DMS153 treated with DMSO at 0.1 percent for 48 hours (cell line): ENCODE data around the gene C1GALT1.
"Not testable (repeated sequence)": the region's sequence is repeated elsewhere in the genome, so short reads cannot be mapped to it uniquely, and the experiment has no call there.

Source experiments
- DNase-seq: peaks from one replicate; lab custom pipeline; 2025; ENCODE audit not compliant: unreplicated experiment; lab: John Stamatoyannopoulos, UW

Gene C1GALT1

DNA sequence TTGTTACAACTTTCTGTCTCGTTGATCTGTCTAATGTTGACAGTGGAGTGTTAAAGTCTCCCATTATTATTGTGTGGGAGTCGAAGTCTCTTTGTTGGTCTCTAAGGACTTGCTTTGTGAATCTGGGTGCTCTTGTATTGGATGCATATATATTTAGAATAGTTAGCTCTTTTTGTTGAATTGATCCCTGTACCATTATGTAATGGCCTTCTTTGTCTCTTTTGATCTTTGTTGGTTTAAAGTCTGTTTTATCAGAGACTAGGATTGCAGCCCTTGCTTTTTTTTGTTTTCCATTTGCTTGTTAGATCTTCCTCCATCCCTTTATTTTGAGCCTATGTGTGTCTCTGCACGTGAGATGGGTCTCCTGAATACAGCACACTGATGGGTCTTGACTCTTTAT lies 17.2 kb downstream of the C1GALT1 start:
- not testable (repeated sequence) for DNase-seq

DNA sequence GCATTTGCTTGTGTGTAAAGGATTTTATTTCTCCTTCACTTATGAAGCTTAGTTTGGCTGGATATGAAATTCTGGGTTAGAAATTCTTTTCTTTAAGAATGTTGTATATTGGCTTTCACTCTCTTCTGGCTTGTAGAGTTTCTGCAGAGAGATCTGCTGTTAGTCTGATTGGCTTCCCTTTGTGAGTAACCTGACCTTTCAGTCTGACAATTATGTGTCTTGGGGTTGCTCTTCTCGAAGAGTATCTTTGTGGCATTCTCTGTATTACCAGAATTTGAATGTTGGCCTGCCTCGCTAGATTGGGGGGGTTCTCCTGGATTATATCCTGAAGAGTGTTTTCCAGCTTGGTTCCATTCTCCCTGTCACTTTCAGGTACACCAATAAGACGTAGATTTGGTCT lies 17.9 kb downstream of the C1GALT1 start:
- not testable (repeated sequence) for DNase-seq

DNA sequence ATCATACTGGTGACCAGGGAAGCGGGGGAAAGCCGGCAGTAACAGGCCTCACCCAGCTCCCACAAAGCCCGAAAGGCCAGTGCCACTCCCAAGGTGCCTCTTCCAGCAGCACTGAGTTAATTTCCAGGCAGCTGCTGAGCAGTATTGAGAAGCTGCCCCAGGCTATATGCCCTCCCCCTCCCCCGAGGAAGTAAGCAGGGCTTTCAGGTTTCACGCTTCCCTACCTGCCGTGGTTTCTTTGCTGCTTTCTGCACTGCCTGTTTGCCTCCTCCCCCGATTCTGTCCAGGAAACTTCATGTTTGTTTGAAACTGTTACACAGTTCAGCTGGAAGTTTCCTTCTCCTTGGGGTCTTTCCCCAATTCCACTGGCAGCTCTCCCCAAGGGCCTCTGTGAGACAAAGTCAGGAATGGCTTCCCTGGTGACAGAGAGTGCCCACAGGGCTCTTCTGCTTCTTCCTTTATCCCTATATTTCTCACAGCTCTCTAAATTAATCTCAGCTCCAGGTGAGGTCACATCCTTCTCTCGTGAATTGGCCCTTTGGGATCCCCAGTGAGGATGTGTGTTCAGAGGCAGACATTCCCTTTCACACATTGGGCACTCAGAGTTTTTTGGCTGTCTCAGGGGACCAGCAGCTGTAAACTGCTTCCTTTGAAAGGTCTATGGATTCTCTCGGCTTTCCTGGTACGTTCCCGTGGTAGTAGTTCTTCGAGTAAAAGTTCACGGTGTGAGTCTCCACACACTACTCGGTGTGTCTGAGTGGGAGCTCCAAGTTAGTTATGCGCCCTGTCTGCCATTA lies 19.4 kb downstream of the C1GALT1 start:
- no peak for DNase-seq

DNA sequence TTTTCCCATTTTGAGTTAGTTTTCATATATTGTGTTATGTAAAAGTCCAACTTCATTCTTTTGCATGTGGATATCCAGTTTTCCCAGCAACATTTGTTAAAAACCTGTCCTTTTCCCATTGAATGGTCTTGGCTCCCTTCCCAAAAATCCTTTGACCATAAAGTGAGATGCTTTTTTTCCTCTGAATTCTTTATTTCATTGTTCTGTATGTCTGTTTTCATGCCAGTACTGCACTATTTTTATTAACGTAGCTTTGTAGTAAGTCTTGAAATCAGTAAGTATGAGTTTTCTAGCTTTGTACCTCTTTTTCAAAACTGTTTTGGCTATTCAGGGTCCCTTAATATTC lies 20.0 kb downstream of the C1GALT1 start:
- DNase-seq: no peak

DNA sequence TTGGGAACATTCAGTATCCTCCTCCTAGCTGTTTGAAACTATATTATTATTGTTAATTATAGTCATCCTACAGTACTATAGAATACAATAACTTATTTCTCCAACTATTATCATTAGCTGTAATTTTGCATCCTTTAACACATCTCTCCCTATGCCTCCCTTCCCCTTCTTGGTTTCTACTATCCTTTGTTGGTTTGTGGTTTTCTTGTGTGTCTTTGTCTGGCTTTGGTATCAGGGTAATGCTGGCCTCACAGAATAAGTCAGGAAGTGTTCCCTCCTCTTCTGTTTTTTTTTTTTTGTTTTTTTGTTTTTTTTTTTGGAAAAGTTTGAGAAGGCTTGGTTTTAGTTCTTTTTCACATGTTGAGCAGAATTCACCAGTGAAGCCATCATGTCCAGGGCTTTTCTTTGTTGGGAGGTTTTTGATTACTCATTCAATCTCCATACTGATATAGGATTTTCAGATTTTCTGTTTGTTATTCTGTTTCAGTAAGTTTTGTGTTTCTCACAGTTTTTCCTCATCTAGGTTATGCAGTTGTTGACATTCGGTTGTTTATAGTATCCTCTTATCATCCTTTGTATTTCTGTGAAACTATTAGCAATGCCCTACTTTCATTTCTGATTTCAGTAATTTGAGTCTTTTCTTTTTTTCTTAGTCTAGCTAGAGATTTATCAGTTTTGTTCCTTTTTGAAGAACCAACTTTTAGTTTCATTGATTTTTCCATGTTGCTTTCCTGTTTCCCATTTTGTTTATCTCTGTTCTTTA lies 21.6 kb downstream of the C1GALT1 start:
- DNase-seq: no peak

DNA sequence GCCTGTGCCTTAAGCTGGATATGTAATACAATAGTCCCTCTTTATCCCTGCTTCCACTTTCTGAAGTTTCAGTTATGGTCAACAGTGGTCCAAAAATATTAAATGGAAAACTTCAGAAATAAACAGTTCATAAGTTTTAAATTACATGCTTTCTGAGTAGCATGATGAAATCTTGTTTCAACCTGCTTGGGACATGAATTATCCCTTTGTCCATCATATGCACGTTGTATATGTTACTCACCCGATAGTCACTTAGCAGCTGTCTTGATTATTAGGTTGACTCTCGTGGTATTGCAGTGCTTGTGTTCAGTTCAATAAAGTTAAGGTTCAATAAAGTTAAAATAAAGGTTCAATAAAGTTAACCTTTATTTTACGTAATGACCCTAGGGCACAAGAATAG lies 25.5 kb downstream of the C1GALT1 start:
- no peak for DNase-seq

DNA sequence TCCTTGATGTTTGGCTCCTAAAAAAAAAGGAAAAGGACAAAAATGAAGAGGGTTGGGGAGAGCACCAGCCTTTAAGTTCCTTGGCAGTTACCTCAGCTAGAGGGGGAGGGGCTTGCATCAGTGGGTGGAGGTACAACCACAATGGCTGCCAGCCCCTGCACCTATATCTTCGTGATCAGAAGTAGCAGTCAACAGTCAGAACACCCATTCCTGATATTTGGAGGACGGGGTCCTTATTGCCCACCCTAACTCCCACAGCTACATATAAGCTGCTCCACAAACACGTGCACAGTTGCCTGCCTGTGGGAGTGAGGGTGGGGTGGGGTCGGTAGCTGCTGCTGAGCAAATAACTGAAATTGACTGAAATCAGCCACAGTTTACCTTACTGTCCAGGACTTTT lies 26.2 kb downstream of the C1GALT1 start:
- DNase-seq: no peak

DNA sequence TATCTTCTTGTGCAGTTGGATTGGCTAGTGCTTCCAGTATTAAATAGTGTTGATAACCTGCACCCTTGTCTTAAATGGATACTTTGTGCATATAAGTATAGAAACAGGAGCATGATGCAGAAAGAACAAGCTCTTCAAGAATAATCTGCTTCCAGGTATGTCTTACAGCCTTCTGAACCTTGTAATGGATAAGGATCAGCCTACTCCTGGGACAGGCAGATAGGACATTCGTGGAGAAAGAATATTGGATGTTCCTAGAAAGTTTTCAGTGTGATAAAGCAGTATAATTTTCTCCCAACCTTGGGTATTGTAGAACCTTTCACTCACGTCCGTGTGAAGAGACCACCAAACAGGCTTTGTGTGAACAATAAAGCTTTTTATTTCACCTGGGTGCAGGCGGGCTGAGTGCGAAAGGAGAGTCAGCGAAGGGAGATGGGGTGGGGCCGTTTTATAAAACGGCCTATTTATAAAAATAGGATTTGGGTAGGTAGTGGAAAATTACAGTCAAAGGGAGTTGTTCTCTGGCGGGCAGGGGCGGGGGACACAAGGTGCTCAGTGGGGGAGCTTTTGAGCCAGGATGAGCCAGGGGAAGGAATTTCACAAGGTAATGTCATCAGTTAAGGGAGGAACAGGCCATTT lies 27.2 kb downstream of the C1GALT1 start:
- no peak for DNase-seq

DNA sequence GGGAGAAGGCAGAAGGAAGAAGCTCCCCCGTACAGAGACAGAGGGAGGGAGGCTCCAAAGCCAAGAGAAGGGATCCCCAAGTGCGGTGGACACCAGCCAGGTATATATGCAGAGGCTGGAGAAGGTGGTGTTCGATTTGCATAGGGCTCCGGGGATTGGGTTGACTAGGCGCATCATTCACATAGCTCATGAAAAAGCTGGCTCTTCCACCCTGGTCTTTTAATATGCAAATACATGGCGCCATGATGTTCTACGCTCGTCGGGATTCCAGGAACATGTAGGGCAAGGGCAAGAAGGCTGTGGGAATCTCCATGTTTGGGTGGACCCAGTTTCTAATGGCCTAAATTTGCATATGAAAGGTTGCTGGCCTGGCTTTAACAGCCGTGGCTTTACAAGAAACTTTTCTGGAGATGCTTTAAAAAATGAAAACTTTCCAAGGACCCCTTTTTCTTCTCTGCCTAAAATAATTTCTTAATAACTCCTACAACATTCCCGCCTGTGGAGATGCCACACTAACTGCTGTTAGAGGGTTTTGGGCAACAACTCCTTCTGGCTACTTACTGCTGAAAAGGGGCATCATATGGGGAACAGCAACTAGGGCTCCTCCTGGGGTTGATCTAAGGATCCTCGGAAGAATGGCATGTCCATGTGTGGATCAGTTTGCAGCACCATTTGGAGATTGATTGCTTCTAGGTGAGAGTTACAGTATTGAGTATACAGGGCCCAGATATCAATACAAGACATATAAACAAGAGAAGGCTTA lies 28.3 kb downstream of the C1GALT1 start:
- no peak for DNase-seq

DNA sequence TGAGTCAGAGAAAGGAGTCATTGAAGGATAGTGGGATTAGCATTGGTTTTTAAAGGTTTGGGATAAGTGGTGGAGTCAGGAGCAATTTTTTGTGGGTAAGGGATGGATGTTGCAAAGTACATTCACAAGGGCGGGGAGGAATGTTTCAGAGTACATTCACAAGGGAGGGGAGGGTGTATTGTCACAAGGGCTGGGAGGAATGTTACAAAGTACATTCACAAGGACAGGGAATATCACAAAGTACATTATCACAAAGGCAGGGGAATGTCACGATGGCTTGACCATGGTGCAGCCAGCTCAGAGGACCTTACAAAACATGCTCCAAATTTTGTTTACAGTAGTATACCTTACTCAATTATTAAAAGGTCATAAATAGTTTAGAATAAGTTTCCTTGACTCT lies 30.3 kb downstream of the C1GALT1 start:
- no peak for DNase-seq

DNA sequence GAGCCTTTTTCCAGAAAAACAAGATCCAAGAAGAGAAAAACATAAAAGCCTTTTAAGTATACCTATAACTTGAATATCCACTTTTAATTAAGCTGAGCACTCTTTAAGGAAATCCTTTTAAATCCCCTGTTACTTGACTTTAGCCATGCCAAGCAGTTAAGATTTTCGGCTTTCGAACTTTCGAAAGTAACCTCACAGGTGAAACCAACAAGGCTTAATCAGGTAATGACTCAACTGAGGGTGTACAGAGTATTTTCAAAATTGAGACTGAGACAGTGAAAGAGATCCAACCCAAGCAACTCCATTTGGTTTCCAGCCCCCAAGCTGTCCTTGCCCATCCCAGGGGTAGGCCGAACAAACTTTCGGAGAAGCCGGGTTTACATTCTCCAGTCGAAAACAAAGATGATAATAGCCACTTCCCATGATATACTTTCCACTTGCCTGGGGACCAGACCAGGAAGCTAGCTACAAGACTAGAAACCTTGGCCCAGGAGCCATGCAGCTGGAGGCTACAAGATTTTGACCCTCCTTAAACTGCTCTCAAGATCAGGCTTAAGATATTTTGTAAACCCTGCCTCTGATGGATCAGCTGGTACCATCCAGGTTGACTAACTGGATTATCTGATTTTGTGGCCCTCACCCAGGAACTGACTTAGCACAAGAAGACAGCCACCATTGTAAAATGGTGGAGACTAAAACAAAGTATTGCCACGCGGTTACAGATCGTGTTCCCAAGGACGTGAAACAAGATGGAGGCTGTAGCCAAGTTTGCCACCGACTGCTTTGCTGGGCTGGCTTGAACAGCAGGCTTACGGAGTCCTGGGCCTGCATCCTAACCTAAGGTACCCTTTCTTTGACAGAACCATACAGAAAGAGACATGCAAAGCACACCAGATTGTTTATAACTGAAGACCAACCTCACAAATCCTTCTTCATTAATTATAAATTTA lies 32.3 kb downstream of the C1GALT1 start:
- no peak for DNase-seq

DNA sequence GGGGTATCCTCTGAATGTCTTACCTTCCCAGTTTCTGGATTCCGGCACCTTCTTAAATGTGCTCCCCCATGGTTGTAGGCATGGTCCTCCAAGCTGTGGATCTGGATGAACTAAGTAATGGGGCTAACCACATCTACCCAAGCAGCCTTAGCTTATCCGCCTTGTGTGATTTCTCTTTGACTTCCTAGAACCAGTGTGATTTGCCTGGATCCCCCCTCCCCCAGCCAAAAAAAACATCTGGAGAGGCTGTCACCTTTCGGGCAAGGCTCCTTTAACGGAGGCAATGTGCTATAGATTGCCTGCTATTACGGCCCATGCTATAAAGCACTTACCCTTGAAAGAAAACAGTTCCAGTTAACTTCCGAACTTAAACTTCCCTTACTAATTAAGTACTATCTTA lies 33.9 kb downstream of the C1GALT1 start:
- DNase-seq: no peak

DNA sequence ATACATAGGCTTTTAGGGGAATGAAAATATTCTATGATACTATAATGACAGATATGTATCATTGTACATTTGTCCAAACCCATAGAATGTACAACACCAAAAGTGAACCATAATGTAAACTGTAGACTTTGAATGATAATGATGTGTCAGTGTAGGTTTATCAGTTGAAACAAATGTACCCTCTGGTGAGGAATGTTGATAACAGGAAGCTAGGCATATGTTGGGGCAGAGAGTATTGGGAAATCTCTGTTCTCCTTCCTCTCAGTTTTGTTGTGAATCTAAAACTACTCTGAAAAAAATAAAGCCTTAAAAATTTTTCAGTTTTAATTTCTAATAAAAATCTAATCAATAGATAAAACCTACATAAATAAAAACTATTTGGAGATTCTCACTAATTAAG lies 36.9 kb downstream of the C1GALT1 start:
- no peak for DNase-seq

DNA sequence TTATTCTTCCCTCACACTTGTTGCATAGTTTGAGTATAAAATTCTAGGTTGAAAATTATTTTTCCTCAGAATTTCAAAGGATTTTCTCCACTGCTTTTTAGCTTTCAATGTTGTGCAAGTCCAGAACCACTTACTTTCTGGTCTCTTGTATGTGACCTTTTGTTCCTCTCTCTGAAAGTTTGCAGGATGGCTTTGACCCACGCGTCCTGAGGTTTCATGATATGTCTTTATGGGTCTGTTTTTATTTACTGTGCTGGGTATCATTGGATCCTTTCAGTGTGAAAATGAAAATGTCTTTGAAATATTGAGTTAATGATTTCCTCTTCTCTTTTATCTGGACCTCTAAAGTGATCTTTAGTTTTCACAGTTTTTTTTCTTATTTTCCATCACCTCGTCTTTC lies 38.5 kb downstream of the C1GALT1 start:
- no peak for DNase-seq

DNA sequence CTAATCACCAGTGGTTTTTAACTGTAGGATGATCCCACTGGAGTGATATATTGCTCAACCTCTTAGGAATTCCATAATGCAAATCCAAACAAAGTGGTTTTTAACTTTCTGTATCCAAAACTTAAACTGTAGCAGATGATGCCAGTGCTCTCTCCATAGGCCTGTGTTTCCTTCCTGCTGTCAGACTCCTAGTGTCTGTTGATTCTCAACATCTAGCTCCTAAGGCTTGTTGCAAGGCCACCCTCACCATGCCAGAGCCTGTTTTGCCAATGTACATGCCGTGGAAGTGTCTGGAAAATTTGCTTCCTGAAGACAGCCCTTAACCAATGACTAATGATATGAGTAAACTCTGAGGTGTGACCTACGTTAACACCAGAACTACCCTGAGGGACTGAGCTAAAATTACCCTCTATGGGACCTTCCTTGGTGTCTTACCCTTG lies 39.3 kb downstream of the C1GALT1 start:
- DNase-seq: no peak

DNA sequence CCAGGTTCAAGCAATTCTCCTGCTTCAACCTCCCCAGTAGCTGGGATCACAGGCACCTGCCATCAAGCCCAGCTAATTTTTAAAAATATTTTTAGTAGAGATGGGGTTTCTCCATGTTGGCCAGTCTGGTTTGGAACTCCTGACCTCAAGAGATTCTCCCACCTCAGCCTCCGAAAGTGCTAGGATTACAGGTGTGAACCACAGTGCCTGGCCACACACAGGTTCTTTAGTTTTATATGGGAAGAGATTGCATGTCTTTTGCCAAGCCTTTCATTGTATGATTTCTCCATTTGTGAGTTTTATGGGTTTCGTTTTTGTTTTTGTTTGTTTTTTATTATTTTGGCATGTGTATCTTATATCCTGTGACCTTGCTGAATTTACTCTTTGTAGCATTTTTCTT lies 40.9 kb downstream of the C1GALT1 start:
- no peak for DNase-seq

DNA sequence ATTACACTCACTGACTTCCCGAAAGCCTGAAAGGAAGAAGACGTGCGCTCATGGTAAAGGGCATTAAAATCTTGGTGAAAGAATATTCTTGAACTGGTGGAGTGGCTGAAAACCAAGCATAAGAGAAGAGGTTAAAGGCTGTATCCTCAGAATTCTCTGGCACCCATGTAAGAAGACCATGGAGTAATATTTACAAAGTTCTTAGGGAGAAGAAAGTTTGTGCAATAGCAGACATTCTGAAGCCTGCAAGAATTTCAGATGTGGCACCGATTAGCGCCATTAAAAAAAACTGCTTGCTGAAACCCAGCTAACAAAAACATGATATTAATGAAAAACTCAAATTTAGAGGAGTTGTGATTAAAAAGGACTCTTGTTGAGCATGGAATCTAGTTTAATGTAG lies 44.1 kb downstream of the C1GALT1 start:
- no peak for DNase-seq

DNA sequence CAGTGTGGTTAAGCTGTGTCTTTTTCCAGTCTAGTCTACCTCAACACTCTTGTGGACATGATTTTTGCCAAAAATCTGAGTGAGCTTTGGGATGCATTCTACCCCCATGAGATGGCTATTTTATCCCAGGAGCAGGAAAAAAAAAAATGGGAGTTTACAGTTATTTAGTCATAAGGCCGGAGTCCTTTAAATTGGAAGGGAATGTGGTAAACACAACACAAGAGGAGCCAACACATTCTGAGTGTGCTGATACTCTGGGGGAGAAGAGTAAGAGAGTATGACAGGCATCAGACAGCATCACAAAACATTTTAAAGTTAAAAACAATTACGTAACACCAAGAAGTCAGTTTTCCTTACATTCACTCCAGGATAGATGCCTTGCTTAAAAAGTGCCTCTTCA lies 46.1 kb downstream of the C1GALT1 start:
- no peak for DNase-seq

DNA sequence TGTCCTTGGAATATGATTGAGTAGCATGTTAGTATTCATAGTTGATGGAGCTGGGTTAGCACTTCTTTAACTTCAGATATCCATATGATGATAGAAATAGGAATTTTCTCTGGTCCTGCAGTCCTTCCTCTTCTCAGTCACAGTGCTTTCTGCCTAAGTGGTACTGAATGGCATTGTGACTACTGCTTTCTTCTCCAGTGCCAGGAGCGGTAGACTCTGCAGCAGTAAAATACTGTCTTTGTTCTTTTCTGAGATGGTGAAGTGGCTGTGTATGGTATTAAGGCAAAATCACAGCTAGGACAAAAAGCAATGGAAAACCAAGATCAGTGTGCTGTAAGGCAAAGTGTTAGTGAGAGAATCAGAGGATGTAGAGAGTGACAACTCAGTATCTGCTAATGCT lies 46.6 kb downstream of the C1GALT1 start:
- DNase-seq: no peak

DNA sequence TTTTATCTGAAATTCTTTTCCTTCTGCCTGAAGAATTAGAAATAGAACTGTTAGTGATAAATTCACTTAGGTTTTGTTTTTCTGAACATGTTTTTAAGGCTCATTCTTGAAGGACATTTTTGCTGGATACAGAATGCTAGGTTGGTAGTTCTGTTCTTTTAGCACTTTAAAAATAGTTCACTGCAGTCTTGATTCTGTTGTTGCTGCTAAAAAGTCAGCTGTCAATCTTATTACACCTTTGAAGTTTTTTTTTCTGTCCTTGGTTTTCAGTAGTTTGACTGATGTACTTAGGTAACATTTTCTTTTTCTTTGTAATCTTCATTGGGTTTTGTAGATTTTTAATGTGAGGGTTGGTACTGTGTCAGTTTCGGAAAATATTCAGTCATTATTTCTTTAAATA lies 48.7 kb downstream of the C1GALT1 start:
- no peak for DNase-seq
